ENCODE data around the gene PIK3CD. TPM values are rescaled to one million over a fixed set of nuclear protein-coding genes. Genes with fewer than 3 reads are reported as not detected.
A peak's percentile ranks its signal among the peaks of the same experiment; 100 is the strongest.

The PIK3CD gene
- total and polyA plus RNA-seq, 2 donors (not counting 3 experiments of a cell fraction or from before 2014, with no cell fraction given), result 3.5 to 5.2 TPM

DNA sequence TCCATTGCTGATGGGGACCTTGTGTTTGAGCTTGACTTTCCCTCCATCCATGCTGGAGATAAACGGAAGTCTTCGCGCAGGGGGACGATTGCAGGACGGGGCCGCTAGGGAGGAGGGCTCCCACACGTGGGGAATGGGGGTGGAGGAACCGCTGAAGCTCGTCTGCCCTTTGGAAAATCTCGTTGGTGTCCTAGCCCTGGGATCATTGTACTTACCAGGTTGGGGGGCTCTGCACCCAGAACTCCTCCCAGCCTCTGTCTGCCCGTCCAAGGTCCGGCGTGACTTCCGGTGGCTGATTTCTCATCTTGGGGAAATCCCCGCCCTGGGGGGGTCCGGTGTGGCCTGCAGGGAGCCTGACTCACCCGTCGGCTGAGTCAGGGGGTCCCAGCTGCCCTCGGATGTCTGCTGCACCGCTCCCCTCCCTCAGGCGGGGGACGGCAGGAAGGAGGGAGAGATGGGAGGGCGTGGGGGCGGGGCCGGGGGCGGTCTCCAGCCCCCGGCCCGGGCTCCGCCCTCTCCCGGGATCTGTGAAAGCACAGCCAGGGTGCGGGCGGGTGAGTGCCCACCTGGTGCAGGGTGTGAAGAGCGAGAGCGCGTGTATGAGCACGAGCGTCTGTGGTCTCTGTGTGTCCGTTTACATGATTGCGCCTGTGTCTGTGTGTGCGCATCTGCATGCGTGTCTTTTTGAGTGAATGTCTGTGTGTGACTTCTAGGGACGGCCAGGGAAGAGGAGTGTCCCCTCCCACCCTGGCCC, 35.8 kb downstream of the PIK3CD start:
- H2AFZ ChIP-seq (ENCODE audit: low read depth, low read length), result peak overlapping the region; percentile 80
- dilution Hi-C loops (cut with MboI; ENCODE audit: extremely low pct_ligation_motif_present, low sequenced_read_pairs) (no loop called here), intact Hi-C loops (cut with micrococcal nuclease) (no loop called here)
- H3K4me2 ChIP-seq (ENCODE audit: insufficient read depth, low read length), result peak overlapping the region; percentile 66
- no peak overlapping the region for H3K27ac ChIP-seq (ENCODE audit: insufficient read depth, low read depth, low read length)
- TF ChIP-seq POLR2AphosphoS5 (IDR thresholded peaks at IDR 0.05; ENCODE audit: insufficient read depth, low read depth, low read length), result peak; percentile 19
- peak; percentile 80 for TF ChIP-seq FOS (IDR thresholded peaks at IDR 0.05; ENCODE audit: borderline replicate concordance, insufficient read depth, low read length)
- no peak for TF ChIP-seq MYC (IDR thresholded peaks at IDR 0.05; ENCODE audit: low read depth, low read length)
- peak; percentile 12 for TF ChIP-seq EZH2 (IDR thresholded peaks at IDR 0.05; ENCODE audit: borderline replicate concordance, low read depth, low read length, severe bottlenecking)
- TF ChIP-seq, protein P1, sequence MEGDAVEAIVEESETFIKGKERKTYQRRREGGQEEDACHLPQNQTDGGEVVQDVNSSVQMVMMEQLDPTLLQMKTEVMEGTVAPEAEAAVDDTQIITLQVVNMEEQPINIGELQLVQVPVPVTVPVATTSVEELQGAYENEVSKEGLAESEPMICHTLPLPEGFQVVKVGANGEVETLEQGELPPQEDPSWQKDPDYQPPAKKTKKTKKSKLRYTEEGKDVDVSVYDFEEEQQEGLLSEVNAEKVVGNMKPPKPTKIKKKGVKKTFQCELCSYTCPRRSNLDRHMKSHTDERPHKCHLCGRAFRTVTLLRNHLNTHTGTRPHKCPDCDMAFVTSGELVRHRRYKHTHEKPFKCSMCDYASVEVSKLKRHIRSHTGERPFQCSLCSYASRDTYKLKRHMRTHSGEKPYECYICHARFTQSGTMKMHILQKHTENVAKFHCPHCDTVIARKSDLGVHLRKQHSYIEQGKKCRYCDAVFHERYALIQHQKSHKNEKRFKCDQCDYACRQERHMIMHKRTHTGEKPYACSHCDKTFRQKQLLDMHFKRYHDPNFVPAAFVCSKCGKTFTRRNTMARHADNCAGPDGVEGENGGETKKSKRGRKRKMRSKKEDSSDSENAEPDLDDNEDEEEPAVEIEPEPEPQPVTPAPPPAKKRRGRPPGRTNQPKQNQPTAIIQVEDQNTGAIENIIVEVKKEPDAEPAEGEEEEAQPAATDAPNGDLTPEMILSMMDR (IDR thresholded peaks at IDR 0.05; ENCODE audit: extremely low read depth in 1 of 2, insufficient read depth in 1 of 2, low read depth in 1 of 2, low read length in 2 of 2), result no peak
- no peak for TF ChIP-seq GATA2 (IDR thresholded peaks at IDR 0.05; ENCODE audit: insufficient read depth, insufficient read length, low read depth, low read length)
- TF ChIP-seq POLR2A (IDR thresholded peaks at IDR 0.05; ENCODE audit: low read depth, low read length), result no peak
- TF ChIP-seq JUN (IDR thresholded peaks at IDR 0.05; ENCODE audit: borderline replicate concordance, insufficient read depth, insufficient read length, low read depth), result no peak
- TF ChIP-seq, protein P2, sequence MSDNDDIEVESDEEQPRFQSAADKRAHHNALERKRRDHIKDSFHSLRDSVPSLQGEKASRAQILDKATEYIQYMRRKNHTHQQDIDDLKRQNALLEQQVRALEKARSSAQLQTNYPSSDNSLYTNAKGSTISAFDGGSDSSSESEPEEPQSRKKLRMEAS (IDR thresholded peaks at IDR 0.05; ENCODE audit: insufficient read depth, insufficient read length), result no peak
- POLR2A ChIA-PET, result no interaction called here
- H3K4me1 ChIP-seq (ENCODE audit: control insufficient read depth, extremely low read depth, insufficient read depth, low read length), result peaks cover 25% of the 10 kb centered on the region
- no peaks in the 10 kb centered on the region for H3K9me3 ChIP-seq (replicated peaks; ENCODE audit: control insufficient read depth, insufficient read depth, low read length)
- FAIRE-seq, result peak; percentile 55
- peaks cover 4 to 12% of the 10 kb centered on the region in 2 experiments for H3K27me3 ChIP-seq (ENCODE audit: control insufficient read depth in 2 of 2, insufficient read depth in 2 of 2, low read length in 2 of 2)
- H3K79me2 ChIP-seq (ENCODE audit: control insufficient read depth, insufficient read depth, low read length), result no peaks in the 10 kb centered on the region
- no peaks in the 10 kb centered on the region for H4K20me1 ChIP-seq (replicated peaks; ENCODE audit: control insufficient read depth, extremely low read depth, insufficient read depth, low read length)
- H3K4me3 ChIP-seq (replicated peaks in 1 of 3; ENCODE audit: insufficient read depth in 1 of 3, low read depth in 1 of 3, low read length in 3 of 3), result peak overlapping the region; percentile 2 to 28 (median 13)
- H3K9ac ChIP-seq (replicated peaks; ENCODE audit: extremely low read depth, insufficient read depth, low read length), result no peak overlapping the region
- H3K9me1 ChIP-seq (replicated peaks; ENCODE audit: control insufficient read depth, extremely low read depth, insufficient read depth, low read length), result no peaks in the 10 kb centered on the region
- DNase-seq (ENCODE audit: low read depth, low spot score), result peak; percentile 51
- CTCF ChIA-PET, result interaction anchor here (0.7 to 1.8 kb wide), 4 partner anchors 16 to 181 kb away, joined by 3 to 7 read pairs (median 4); no protein-coding TSS in a partner anchor
- no peaks in the 10 kb centered on the region for H3K36me3 ChIP-seq (ENCODE audit: control insufficient read depth in 2 of 2, extremely low read depth in 1 of 2, insufficient read depth in 2 of 2, low read length in 2 of 2)
- no TSS peak for BruUV-seq (replicated peaks)
